Breast epithelium (tissue), 4 donors: ENCODE data around the gene SLC25A38. TPM values are rescaled to one million over a fixed set of nuclear protein-coding genes. Genes with fewer than 3 reads are reported as not detected.
A peak's percentile ranks its signal among the peaks of the same experiment; 100 is the strongest.

Experiments
- DNase-seq, 2 donors: peaks; one replicate each; pipeline ENCODE4 v3.0.0-alpha.2; 2019; ENCODE audit warnings: low spot score in 2 of 2
- H3K27ac ChIP-seq, 2 donors: fragments of 200-600 bp; sonication (generic) in 1 of 2; one replicate each; pipeline ENCODE4 v1.5.1; 2016 to 2019; ENCODE audit warnings: mild to moderate bottlenecking in 1 of 2
- H3K27me3 ChIP-seq, 2 donors: fragments of 200-600 bp; sonication (generic) in 1 of 2; one replicate each; pipeline versions ENCODE4 v1.5.1 to v1.6.0; 2017 to 2019; ENCODE audit warnings: control low read depth in 1 of 2, mild to moderate bottlenecking in 1 of 2
- H3K36me3 ChIP-seq: fragments of 200-600 bp; one replicate; pipeline ENCODE4 v1.5.1; 2019
- H3K4me1 ChIP-seq, 2 donors: fragments of 200-600 bp; sonication (generic); one replicate each; pipeline ENCODE4 v1.5.1; 2016 to 2019; ENCODE audit warnings: control low read depth in 1 of 2
- H3K4me3 ChIP-seq, 3 donors: fragments of 200-600 bp; sonication (generic); 1 replicate in 2 of 3; 2 replicates in 1 of 3; pipeline ENCODE4 v1.5.1; 2016 to 2019; ENCODE audit warnings: mild to moderate bottlenecking in 3 of 3, moderate library complexity in 2 of 3
- H3K9me3 ChIP-seq, 2 donors: fragments of 200-600 bp; sonication (generic) in 1 of 2; one replicate each; pipeline ENCODE4 v1.5.1; 2016 to 2019; ENCODE audit warnings: control low read depth in 1 of 2
- CTCF ChIP-seq, 3 donors: fragments of 450-650 bp; IDR thresholded peaks; one replicate each; pipeline ENCODE4 v1.5.1; 2016 to 2017; ENCODE audit warnings: antibody characterized with exemption in 3 of 3, mild to moderate bottlenecking in 3 of 3, moderate library complexity in 3 of 3
- POLR2A ChIP-seq: fragments of 450-650 bp; IDR thresholded peaks from one replicate; pipeline ENCODE4 v1.6.1; 2016; ENCODE audit warnings: antibody characterized with exemption, mild to moderate bottlenecking, moderate library complexity
- POLR2AphosphoS5 ChIP-seq, 3 donors: sonication (generic); formaldehyde crosslinking; IDR thresholded peaks; one replicate each; pipeline ENCODE4 v1.6.1; 2017; ENCODE audit warnings: antibody characterized with exemption in 3 of 3
- intact Hi-C: fragments of 100-400 bp; cut with DNase I; formaldehyde crosslinking; loops from one replicate; pipeline ENCODE4 v1.15.1; 2023; ENCODE audit warnings: low total_unique reads
- total RNA-seq, 3 donors: library from RNA; depleted of rRNA; stranded (reverse); fragments of >200 nt; gene quantifications; one replicate each; pipeline ENCODE4 v1.1.0, GENCODE V29; 2016

Gene SLC25A38
- total RNA-seq, 3 donors from 2014 or later, result 28.2 to 31.6 (median 30.9) TPM

DNA sequence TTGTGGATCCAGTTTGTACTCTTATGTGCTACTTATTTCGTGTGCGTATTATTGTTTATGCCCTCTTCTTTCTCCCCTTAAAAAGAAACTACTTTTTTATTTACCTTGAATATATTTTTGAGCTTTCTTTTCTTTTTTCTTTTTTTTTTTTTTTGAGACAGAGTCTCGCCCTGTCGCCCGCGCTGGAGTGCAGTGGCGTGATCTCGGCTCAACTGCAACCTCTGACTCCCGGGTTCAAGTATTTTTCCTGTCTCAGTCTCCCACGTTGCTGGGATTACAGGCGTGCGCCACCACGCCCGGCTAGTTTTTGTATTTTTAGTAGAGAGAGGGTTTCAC is 1.5 kb downstream of the SLC25A38 start:
- intact Hi-C loops, result no loop called here
- Histone ChIP-seq H3K9me3 (no peaks in the 10 kb centered on the region), H3K4me1 (no peaks in the 10 kb centered on the region), H3K4me3 (peak overlapping the region; percentile 64 to 87 (median 70)), H3K27ac (peak overlapping the region in 1 of 2 donors; percentile 94), H3K27me3 (no peaks in the 10 kb centered on the region), H3K36me3 (no peaks in the 10 kb centered on the region)
- no peak for DNase-seq
- TF ChIP-seq POLR2AphosphoS5 (IDR thresholded peaks at IDR 0.05), result no peak
- no peak for TF ChIP-seq POLR2A
- no peak for TF ChIP-seq CTCF (IDR thresholded peaks at IDR 0.05)

GRCh38 chr3:39385456-39386090 is 2.4 kb downstream of the SLC25A38 start:
- no peak for DNase-seq
- Histone ChIP-seq H3K36me3 (no peaks in the 10 kb centered on the region), H3K4me3 (no peak overlapping the region), H3K9me3 (no peaks in the 10 kb centered on the region), H3K4me1 (no peaks in the 10 kb centered on the region), H3K27me3 (no peaks in the 10 kb centered on the region), H3K27ac (no peak overlapping the region)
- TF ChIP-seq CTCF (IDR thresholded peaks at IDR 0.05) (no peak), POLR2AphosphoS5 (IDR thresholded peaks at IDR 0.05) (no peak), POLR2A (no peak)
- intact Hi-C loops, result no loop called here

DNA sequence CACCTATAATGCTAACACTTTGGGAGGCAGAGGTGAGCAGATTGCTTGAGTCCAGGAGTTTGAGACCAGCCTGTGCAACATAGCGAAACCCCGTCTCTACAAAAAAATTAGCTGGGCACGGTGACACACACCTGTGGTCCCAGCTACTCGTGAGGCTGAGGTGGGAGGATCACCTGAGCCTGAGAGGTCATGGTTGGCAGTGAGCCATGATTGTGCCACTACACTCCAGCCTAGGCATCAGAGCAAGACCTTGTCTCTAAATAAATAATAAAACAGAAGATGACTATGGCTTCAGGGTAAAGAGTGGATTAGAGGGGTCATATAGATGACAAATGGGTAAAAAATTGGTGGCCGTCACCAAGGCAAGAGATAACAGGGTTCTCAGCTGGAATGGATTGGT is 3.1 kb downstream of the SLC25A38 start:
- H3K36me3 ChIP-seq, result no peaks in the 10 kb centered on the region
- TF ChIP-seq CTCF (IDR thresholded peaks at IDR 0.05), result no peak
- TF ChIP-seq POLR2A, result no peak
- no peak for TF ChIP-seq POLR2AphosphoS5 (IDR thresholded peaks at IDR 0.05)
- no peak for DNase-seq
- intact Hi-C loops, result no loop called here
- H3K27me3 ChIP-seq, result no peaks in the 10 kb centered on the region
- no peak overlapping the region for H3K4me3 ChIP-seq
- no peak overlapping the region for H3K27ac ChIP-seq
- H3K9me3 ChIP-seq, result no peaks in the 10 kb centered on the region
- no peaks in the 10 kb centered on the region for H3K4me1 ChIP-seq

- no peak for DNase-seq
- intact Hi-C loops, result no loop called here
- Histone ChIP-seq H3K27me3 (no peaks in the 10 kb centered on the region), H3K4me3 (no peak overlapping the region), H3K9me3 (no peaks in the 10 kb centered on the region), H3K36me3 (no peaks in the 10 kb centered on the region), H3K27ac (no peak overlapping the region), H3K4me1 (no peaks in the 10 kb centered on the region)
- TF ChIP-seq CTCF (IDR thresholded peaks at IDR 0.05), result no peak
- no peak for TF ChIP-seq POLR2AphosphoS5 (IDR thresholded peaks at IDR 0.05)
Measured at GRCh38 chr3:39387411-39387975, 4.3 kb downstream of the SLC25A38 start.

DNA sequence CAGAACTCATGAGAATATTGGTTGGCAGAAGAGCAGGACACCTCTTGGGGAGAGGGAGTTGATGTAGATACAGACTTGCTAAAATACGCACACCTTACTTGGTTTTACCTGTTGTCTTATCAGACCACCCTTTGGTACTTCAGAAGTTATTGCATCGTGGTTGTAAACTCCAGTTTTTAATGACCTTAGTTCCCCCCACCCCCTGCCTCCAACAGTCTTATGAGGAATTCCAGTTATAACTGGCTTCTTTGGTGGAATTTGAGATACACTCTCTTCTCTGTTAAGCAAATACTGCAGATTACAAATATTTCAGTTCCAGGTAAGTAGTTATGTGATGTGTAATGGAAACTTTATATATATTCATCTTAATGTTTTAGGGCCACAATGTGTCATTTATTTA is 5.0 kb downstream of the SLC25A38 start:
- no peak overlapping the region for H3K27ac ChIP-seq
- H3K36me3 ChIP-seq, result no peaks in the 10 kb centered on the region
- no peak for TF ChIP-seq CTCF (IDR thresholded peaks at IDR 0.05)
- TF ChIP-seq POLR2AphosphoS5 (IDR thresholded peaks at IDR 0.05), result no peak
- no peak for TF ChIP-seq POLR2A
- no peaks in the 10 kb centered on the region for H3K4me1 ChIP-seq
- intact Hi-C loops, result no loop called here
- H3K9me3 ChIP-seq, result no peaks in the 10 kb centered on the region
- DNase-seq, result no peak
- no peaks in the 10 kb centered on the region for H3K27me3 ChIP-seq
- H3K4me3 ChIP-seq, result no peak overlapping the region
